ENCODE results near the gene TRIB2. TPM values are rescaled to one million over a fixed set of nuclear protein-coding genes. Genes with fewer than 3 reads are reported as not detected.

The TRIB2 gene
- total RNA-seq, 1 experiment from 2014 or later, result 100.0 TPM

GRCh38 chr2:12682017-12682416, 34.7 kb upstream of the TRIB2 start:
- peaks cover 4% of the 10 kb centered on the region for H3K4me1 ChIP-seq (ENCODE audit: insufficient read depth, low read length, poor library complexity, severe bottlenecking)
- CTCF ChIA-PET, result no interaction called here
- H3K27me3 ChIP-seq (replicated peaks; ENCODE audit: insufficient read depth, low read depth, low read length, poor library complexity), result no peaks in the 10 kb centered on the region
- intact Hi-C loops (cut with micrococcal nuclease; ENCODE audit: unreplicated experiment), result no loop called here
- no peak for TF ChIP-seq EZH2 (IDR thresholded peaks at IDR 0.05; ENCODE audit: borderline replicate concordance, low read depth, low read length, poor library complexity, severe bottlenecking)
- H3K4me3 ChIP-seq (ENCODE audit: low read depth, low read length, poor library complexity, severe bottlenecking), result no peak overlapping the region
- no TSS peak for BruUV-seq (replicated peaks)
- no peak overlapping the region for H3K27ac ChIP-seq (ENCODE audit: low read depth, low read length, poor library complexity, severe bottlenecking)
- POLR2A ChIA-PET (ENCODE audit: low non-redundant PET), result no interaction called here
- DNase-seq (ENCODE audit: low spot score), result no peak
- no peaks in the 10 kb centered on the region for H3K36me3 ChIP-seq (ENCODE audit: insufficient read depth, low read length, poor library complexity, severe bottlenecking)
- no peaks in the 10 kb centered on the region for H3K9me3 ChIP-seq (ENCODE audit: low read depth, low read length, poor library complexity, severe bottlenecking)

- intact Hi-C loops (cut with micrococcal nuclease; ENCODE audit: unreplicated experiment), result no loop called here
- CTCF ChIA-PET, result no interaction called here
Observed at GRCh38 chr2:12683457-12684100, 33.2 kb upstream of the TRIB2 start.

GRCh38 chr2:12684471-12684936, 32.2 kb upstream of the TRIB2 start:
- intact Hi-C loops (cut with micrococcal nuclease; ENCODE audit: unreplicated experiment), result no loop called here
- H3K4me1 ChIP-seq (ENCODE audit: insufficient read depth, low read length, poor library complexity, severe bottlenecking), result peaks cover 4% of the 10 kb centered on the region
- no peaks in the 10 kb centered on the region for H3K27me3 ChIP-seq (replicated peaks; ENCODE audit: insufficient read depth, low read depth, low read length, poor library complexity)
- TF ChIP-seq CTCF (conservative IDR thresholded peaks at IDR 0.05; ENCODE audit: low read depth, low read length) (no peak), EZH2 (IDR thresholded peaks at IDR 0.05; ENCODE audit: borderline replicate concordance, low read depth, low read length, poor library complexity, severe bottlenecking) (no peak)
- BruUV-seq (replicated peaks), result no TSS peak
- H3K27ac ChIP-seq (ENCODE audit: low read depth, low read length, poor library complexity, severe bottlenecking), result no peak overlapping the region
- peak; percentile 26 for DNase-seq (ENCODE audit: low spot score)
- no peaks in the 10 kb centered on the region for H3K36me3 ChIP-seq (ENCODE audit: insufficient read depth, low read length, poor library complexity, severe bottlenecking)
- H3K9me3 ChIP-seq (ENCODE audit: low read depth, low read length, poor library complexity, severe bottlenecking), result no peaks in the 10 kb centered on the region
- H3K4me3 ChIP-seq (ENCODE audit: low read depth, low read length, poor library complexity, severe bottlenecking), result no peak overlapping the region
- ChIA-PET CTCF (no interaction called here), POLR2A (ENCODE audit: low non-redundant PET) (no interaction called here)

More at GRCh38 chr2:12683457-12684100, 33.2 kb upstream of the TRIB2 start:
- H3K36me3 ChIP-seq (ENCODE audit: insufficient read depth, low read length, poor library complexity, severe bottlenecking), result no peaks in the 10 kb centered on the region
- no TSS peak for BruUV-seq (replicated peaks)
- DNase-seq (ENCODE audit: low spot score), result no peak
- no peak overlapping the region for H3K27ac ChIP-seq (ENCODE audit: low read depth, low read length, poor library complexity, severe bottlenecking)
- no peaks in the 10 kb centered on the region for H3K27me3 ChIP-seq (replicated peaks; ENCODE audit: insufficient read depth, low read depth, low read length, poor library complexity)
- TF ChIP-seq CTCF (conservative IDR thresholded peaks at IDR 0.05; ENCODE audit: low read depth, low read length) (no peak), EZH2 (IDR thresholded peaks at IDR 0.05; ENCODE audit: borderline replicate concordance, low read depth, low read length, poor library complexity, severe bottlenecking) (no peak)
- no peaks in the 10 kb centered on the region for H3K9me3 ChIP-seq (ENCODE audit: low read depth, low read length, poor library complexity, severe bottlenecking)
- H3K4me1 ChIP-seq (ENCODE audit: insufficient read depth, low read length, poor library complexity, severe bottlenecking), result peaks cover 4% of the 10 kb centered on the region
- no peak overlapping the region for H3K4me3 ChIP-seq (ENCODE audit: low read depth, low read length, poor library complexity, severe bottlenecking)
- POLR2A ChIA-PET (ENCODE audit: low non-redundant PET), result interaction anchor here (0.6 kb wide), 1 partner anchor 241 kb away, joined by 5 read pairs; no protein-coding TSS in a partner anchor

- DNase-seq (ENCODE audit: low spot score), result no peak
- Histone ChIP-seq H3K27me3 (replicated peaks; ENCODE audit: insufficient read depth, low read depth, low read length, poor library complexity) (no peaks in the 10 kb centered on the region), H3K36me3 (ENCODE audit: insufficient read depth, low read length, poor library complexity, severe bottlenecking) (no peaks in the 10 kb centered on the region), H3K9me3 (ENCODE audit: low read depth, low read length, poor library complexity, severe bottlenecking) (peaks cover 6% of the 10 kb centered on the region), H3K4me3 (ENCODE audit: low read depth, low read length, poor library complexity, severe bottlenecking) (no peak overlapping the region), H3K27ac (ENCODE audit: low read depth, low read length, poor library complexity, severe bottlenecking) (no peak overlapping the region), H3K4me1 (ENCODE audit: insufficient read depth, low read length, poor library complexity, severe bottlenecking) (peaks cover 4% of the 10 kb centered on the region)
- ChIA-PET POLR2A (ENCODE audit: low non-redundant PET) (no interaction called here), CTCF (no interaction called here)
- TF ChIP-seq EZH2 (IDR thresholded peaks at IDR 0.05; ENCODE audit: borderline replicate concordance, low read depth, low read length, poor library complexity, severe bottlenecking) (no peak), CTCF (conservative IDR thresholded peaks at IDR 0.05; ENCODE audit: low read depth, low read length) (no peak)
- intact Hi-C loops (cut with micrococcal nuclease; ENCODE audit: unreplicated experiment), result no loop called here
- BruUV-seq (replicated peaks), result no TSS peak
Observed at GRCh38 chr2:12685145-12685544, 31.6 kb upstream of the TRIB2 start.
